HG03442 (cell line): ENCODE data around the gene SCN1B.

ENCODE experiments used
- ATAC-seq: cut with Tn5 transposase; IDR thresholded peaks from one replicate; pipeline ENCODE4 v1.9.1; 2021; ENCODE audit warnings: mild to moderate bottlenecking, moderate library complexity; ENCODE audit not compliant: unreplicated experiment

SCN1B gene

GRCh38 chr19:35070471-35070870 is 40.2 kb downstream of the SCN1B start:
- ATAC-seq, result no peak

- ATAC-seq, result no peak
These were observed 43.2 kb downstream of the SCN1B start for GRCh38 chr19:35073516-35073915.

GRCh38 chr19:35073941-35074340 is 43.7 kb downstream of the SCN1B start:
- ATAC-seq, result no peak

- no peak for ATAC-seq
These were observed 44.3 kb downstream of the SCN1B start for GRCh38 chr19:35074426-35075201.

- no peak for ATAC-seq
These were observed 45.1 kb downstream of the SCN1B start for GRCh38 chr19:35075202-35076025.

- ATAC-seq, result no peak
These were observed 45.7 kb downstream of the SCN1B start for GRCh38 chr19:35076026-35076370.

- ATAC-seq, result no peak
These were observed 46.4 kb downstream of the SCN1B start for GRCh38 chr19:35076657-35077056.

- ATAC-seq, result no peak
These were observed 47.3 kb downstream of the SCN1B start for GRCh38 chr19:35077411-35078223.

- ATAC-seq, result no peak
These were observed 49.6 kb downstream of the SCN1B start for GRCh38 chr19:35079826-35080225.

- ATAC-seq, result no peak
These were observed 50.4 kb downstream of the SCN1B start for GRCh38 chr19:35080613-35081170.

- no peak for ATAC-seq
These were observed 50.9 kb downstream of the SCN1B start for GRCh38 chr19:35081201-35081600.

GRCh38 chr19:35083691-35084508 is 53.6 kb downstream of the SCN1B start:
- ATAC-seq, result no peak

- ATAC-seq, result no peak
These were observed 54.2 kb downstream of the SCN1B start for GRCh38 chr19:35084509-35084762.

GRCh38 chr19:35085947-35086346 is 55.7 kb downstream of the SCN1B start:
- ATAC-seq, result no peak

- no peak for ATAC-seq
These were observed 56.2 kb downstream of the SCN1B start for GRCh38 chr19:35086455-35086854.

GRCh38 chr19:35087393-35087792 is 57.1 kb downstream of the SCN1B start:
- ATAC-seq, result no peak

- ATAC-seq, result no peak
These were observed 58.1 kb downstream of the SCN1B start for GRCh38 chr19:35088131-35088913.

GRCh38 chr19:35089554-35089953 is 59.3 kb downstream of the SCN1B start:
- no peak for ATAC-seq
